Measurements from ENCODE around the gene ETHE1.

DNA sequence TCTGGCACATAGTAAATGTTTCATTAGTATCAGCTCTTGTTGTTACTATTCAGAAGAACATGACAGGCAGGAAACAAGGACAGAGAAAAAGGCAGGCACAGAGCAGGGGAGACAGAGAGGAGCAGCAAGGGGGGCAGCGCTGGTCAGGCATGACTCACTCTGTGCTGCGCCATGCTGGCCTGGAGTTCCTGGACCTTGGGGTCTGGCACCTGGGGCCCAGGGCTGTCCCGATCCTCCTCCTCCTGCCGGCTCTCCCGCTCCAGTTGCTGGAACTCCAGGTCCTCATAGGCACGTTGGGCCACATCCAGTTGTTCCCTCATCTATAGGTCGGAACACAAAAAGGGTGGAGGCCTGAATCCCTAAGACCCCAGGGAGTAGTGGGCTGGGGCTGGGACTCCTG is 30.0 kb downstream of the ETHE1 start:
- TF ChIP-seq EZH2 (IDR thresholded peaks at IDR 0.05) (no peak), POLR2AphosphoS5 (IDR thresholded peaks at IDR 0.05; ENCODE audit: borderline replicate concordance, low read depth, low read length) (no peak)

All from SK-N-MC (cell line).